Measurements from ENCODE around the gene GPR22. TPM values are rescaled to one million over a fixed set of nuclear protein-coding genes. Genes with fewer than 3 reads are reported as not detected.
A peak's percentile ranks its signal among the peaks of the same experiment; 100 is the strongest.

Gene GPR22
- total and polyA plus RNA-seq, 10 of the 15 experiments (the other 5 are each of a cell fraction or from before 2014, with no cell fraction given), result 0.11 to 0.71 (median 0.47) TPM; not detected in 6

DNA sequence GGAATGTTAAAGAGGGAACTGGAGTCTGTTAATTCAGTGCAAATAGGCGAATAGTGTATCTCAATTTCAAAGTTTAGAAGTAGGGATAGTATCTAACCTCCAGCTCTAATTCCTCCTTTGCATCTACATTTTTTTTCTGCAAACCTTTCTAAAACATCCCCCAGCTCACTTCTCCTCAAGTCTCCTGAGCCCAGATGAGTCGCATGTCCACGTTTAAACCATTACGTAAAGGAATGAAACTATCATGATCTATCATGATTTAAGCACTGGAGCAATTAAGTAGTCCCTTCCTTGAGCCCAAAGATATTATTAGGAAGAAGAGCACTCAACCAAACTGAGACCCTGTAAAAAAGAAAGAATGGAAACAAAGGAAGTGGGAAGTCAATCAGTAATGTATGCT is 29.9 kb downstream of the GPR22 start:
- Histone ChIP-seq H3K4me1 (ENCODE audit: control insufficient read depth, insufficient read depth, low read length) (no peaks in the 10 kb centered on the region), H3K9me3 (replicated peaks; ENCODE audit: control insufficient read depth, insufficient read depth, low read length) (no peaks in the 10 kb centered on the region), H3K9ac (ENCODE audit: control insufficient read depth, insufficient read depth, low read length) (no peak overlapping the region), H4K20me1 (ENCODE audit: control insufficient read depth, insufficient read depth) (no peaks in the 10 kb centered on the region), H3K4me2 (ENCODE audit: control insufficient read depth, insufficient read depth) (no peak overlapping the region), H3K4me3 (no peak overlapping the region), H3K36me3 (ENCODE audit: control insufficient read depth in 2 of 2, insufficient read depth in 2 of 2, low read length in 1 of 2) (no peaks in the 10 kb centered on the region), H3K27ac (ENCODE audit: control insufficient read depth, insufficient read depth) (no peak overlapping the region), H3K79me2 (ENCODE audit: control insufficient read depth, insufficient read depth, low read length) (no peaks in the 10 kb centered on the region), H2AFZ (ENCODE audit: control insufficient read depth, low read depth, low read length) (no peak overlapping the region), H3K27me3 (replicated peaks in 1 of 2; ENCODE audit: control insufficient read depth in 2 of 2, insufficient read depth in 2 of 2, low read length in 1 of 2) (no peaks in the 10 kb centered on the region)
- SMC1A ChIA-PET (ENCODE audit: uncharacterized antibody, unreplicated experiment), result no interaction called here
- DNase-seq (ENCODE audit: low read depth, low spot score) (no peak), ATAC-seq (no peak), FAIRE-seq (no peak)
- POLR2A ChIA-PET, result no interaction called here
- intact Hi-C loops (cut with micrococcal nuclease; ENCODE audit: unreplicated experiment) (loop anchor here (5.0 kb wide), 1 partner anchor 352 kb away; no protein-coding TSS in a partner anchor), in situ Hi-C loops (cut with MboI) (no loop called here)
- no peak for TF ChIP-seq CHD4 (IDR thresholded peaks at IDR 0.05)
- RAD21 ChIA-PET (ENCODE audit: unreplicated experiment), result no interaction called here
- WGBS (ENCODE audit: insufficient coverage, insufficient replicate concordance, low lambda C conversion rate, missing lambda C conversion rate), result 98% methylated on average over 4 of the region's 4 CpGs
- no TSS peak for BruUV-seq (replicated peaks)
- CTCF ChIA-PET, result interaction anchor here (0.8 kb wide), 1 partner anchor 352 kb away, joined by 3 read pairs; no protein-coding TSS in a partner anchor

DNA sequence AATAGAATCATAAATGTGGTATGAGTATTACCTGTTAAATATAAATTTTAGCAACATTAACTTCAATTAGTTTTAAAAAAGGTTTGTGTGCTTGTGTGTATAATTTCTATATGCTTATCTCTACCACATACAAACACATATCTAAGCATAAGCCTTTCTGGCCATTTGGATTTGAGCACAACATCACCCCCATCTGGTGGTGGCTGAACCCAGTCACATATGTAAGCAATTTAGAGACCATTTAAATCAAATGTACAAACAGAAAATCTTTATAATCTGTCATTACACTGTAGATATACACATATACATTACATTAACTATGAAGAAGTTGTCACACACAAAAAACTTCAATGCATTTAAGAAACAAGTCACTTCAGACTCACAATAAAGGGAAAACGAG is 31.7 kb downstream of the GPR22 start:
- in situ Hi-C loops (cut with MboI) (no loop called here), intact Hi-C loops (cut with micrococcal nuclease; ENCODE audit: unreplicated experiment) (loop anchor here (1.0 to 5.0 kb wide), 2 partner anchors 299 to 354 kb away; no protein-coding TSS in a partner anchor)
- peak; percentile 48; the same call in 1 of the 2 replicates for TF ChIP-seq SMC3 (IDR thresholded peaks at IDR 0.05; ENCODE audit: borderline replicate concordance, low read length)
- no peak for TF ChIP-seq ZSCAN29 (IDR thresholded peaks at IDR 0.05)
- peak; percentile 71 for TF ChIP-seq RAD21 (IDR thresholded peaks at IDR 0.05; ENCODE audit: insufficient read depth, low read depth, low read length)
- TF ChIP-seq, protein P1, sequence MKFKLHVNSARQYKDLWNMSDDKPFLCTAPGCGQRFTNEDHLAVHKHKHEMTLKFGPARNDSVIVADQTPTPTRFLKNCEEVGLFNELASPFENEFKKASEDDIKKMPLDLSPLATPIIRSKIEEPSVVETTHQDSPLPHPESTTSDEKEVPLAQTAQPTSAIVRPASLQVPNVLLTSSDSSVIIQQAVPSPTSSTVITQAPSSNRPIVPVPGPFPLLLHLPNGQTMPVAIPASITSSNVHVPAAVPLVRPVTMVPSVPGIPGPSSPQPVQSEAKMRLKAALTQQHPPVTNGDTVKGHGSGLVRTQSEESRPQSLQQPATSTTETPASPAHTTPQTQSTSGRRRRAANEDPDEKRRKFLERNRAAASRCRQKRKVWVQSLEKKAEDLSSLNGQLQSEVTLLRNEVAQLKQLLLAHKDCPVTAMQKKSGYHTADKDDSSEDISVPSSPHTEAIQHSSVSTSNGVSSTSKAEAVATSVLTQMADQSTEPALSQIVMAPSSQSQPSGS (IDR thresholded peaks at IDR 0.05; ENCODE audit: low read length), result no peak
- TF ChIP-seq TAF1 (IDR thresholded peaks at IDR 0.05; ENCODE audit: borderline replicate concordance, low read depth, low read length), result no peak
- no peak for TF ChIP-seq EP300 (IDR thresholded peaks at IDR 0.05; ENCODE audit: borderline replicate concordance in 1 of 2, control insufficient read depth in 1 of 2, low read depth in 2 of 2, low read length in 2 of 2)
- TF ChIP-seq, protein P2, sequence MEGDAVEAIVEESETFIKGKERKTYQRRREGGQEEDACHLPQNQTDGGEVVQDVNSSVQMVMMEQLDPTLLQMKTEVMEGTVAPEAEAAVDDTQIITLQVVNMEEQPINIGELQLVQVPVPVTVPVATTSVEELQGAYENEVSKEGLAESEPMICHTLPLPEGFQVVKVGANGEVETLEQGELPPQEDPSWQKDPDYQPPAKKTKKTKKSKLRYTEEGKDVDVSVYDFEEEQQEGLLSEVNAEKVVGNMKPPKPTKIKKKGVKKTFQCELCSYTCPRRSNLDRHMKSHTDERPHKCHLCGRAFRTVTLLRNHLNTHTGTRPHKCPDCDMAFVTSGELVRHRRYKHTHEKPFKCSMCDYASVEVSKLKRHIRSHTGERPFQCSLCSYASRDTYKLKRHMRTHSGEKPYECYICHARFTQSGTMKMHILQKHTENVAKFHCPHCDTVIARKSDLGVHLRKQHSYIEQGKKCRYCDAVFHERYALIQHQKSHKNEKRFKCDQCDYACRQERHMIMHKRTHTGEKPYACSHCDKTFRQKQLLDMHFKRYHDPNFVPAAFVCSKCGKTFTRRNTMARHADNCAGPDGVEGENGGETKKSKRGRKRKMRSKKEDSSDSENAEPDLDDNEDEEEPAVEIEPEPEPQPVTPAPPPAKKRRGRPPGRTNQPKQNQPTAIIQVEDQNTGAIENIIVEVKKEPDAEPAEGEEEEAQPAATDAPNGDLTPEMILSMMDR (IDR thresholded peaks at IDR 0.05 in 2 of 3, conservative IDR thresholded peaks at IDR 0.05 in 1 of 3; ENCODE audit: control insufficient read depth in 2 of 3, extremely low read depth in 1 of 3, insufficient read depth in 1 of 3, low read depth in 3 of 3, low read length in 3 of 3), result peak; percentile 36 to 62 (median 49); a peak in 4 of 6 replicates
- H3K27me3 ChIP-seq (replicated peaks in 1 of 2; ENCODE audit: control insufficient read depth in 2 of 2, insufficient read depth in 2 of 2, low read length in 1 of 2), result no peaks in the 10 kb centered on the region
- ChIA-PET RAD21 (ENCODE audit: unreplicated experiment) (interaction anchor here (0.8 to 2.3 kb wide), 11 partner anchors 37 to 354 kb away, joined by 3 to 8 read pairs (median 6); no protein-coding TSS in a partner anchor), POLR2A (interaction anchor here (0.7 kb wide), 1 partner anchor 333 kb away, joined by 5 read pairs; the partner anchor contains the start of gene HBP1), CTCF (interaction anchor here (0.5 to 2.6 kb wide), 27 partner anchors 9 to 709 kb away, joined by 3 to 30 read pairs (median 4); partner anchors contain the start of gene HBP1), SMC1A (ENCODE audit: uncharacterized antibody, unreplicated experiment) (interaction anchor here (0.9 to 2.4 kb wide), 15 partner anchors 12 to 709 kb away, joined by 3 to 21 read pairs (median 5); no protein-coding TSS in a partner anchor)
- no peak overlapping the region for H3K9ac ChIP-seq (ENCODE audit: control insufficient read depth, insufficient read depth, low read length)
- no TSS peak for BruUV-seq (replicated peaks)
- FAIRE-seq (no peak), DNase-seq (ENCODE audit: low read depth, low spot score) (no peak), ATAC-seq (peak; percentile 76)
- no peak overlapping the region for H3K4me3 ChIP-seq
- H2AFZ ChIP-seq (ENCODE audit: control insufficient read depth, low read depth, low read length), result no peak overlapping the region
- no peak overlapping the region for H3K27ac ChIP-seq (ENCODE audit: control insufficient read depth, insufficient read depth)
- no peaks in the 10 kb centered on the region for H3K9me3 ChIP-seq (replicated peaks; ENCODE audit: control insufficient read depth, insufficient read depth, low read length)
- no peaks in the 10 kb centered on the region for H3K79me2 ChIP-seq (ENCODE audit: control insufficient read depth, insufficient read depth, low read length)
- H3K36me3 ChIP-seq (ENCODE audit: control insufficient read depth in 2 of 2, insufficient read depth in 2 of 2, low read length in 1 of 2), result peaks cover 0 to 6% of the 10 kb centered on the region in 2 experiments; a peak in 2 of 4 replicates
- H3K4me2 ChIP-seq (ENCODE audit: control insufficient read depth, insufficient read depth), result no peak overlapping the region
- no peaks in the 10 kb centered on the region for H3K4me1 ChIP-seq (ENCODE audit: control insufficient read depth, insufficient read depth, low read length)
- WGBS (ENCODE audit: insufficient coverage, insufficient replicate concordance, low lambda C conversion rate, missing lambda C conversion rate), result 97% methylated on average over 1 of the region's 1 CpG
- H4K20me1 ChIP-seq (ENCODE audit: control insufficient read depth, insufficient read depth), result no peaks in the 10 kb centered on the region

Data from GM12878 (cell line).